Measurements from ENCODE around the gene CHRNE.

CHRNE gene

DNA sequence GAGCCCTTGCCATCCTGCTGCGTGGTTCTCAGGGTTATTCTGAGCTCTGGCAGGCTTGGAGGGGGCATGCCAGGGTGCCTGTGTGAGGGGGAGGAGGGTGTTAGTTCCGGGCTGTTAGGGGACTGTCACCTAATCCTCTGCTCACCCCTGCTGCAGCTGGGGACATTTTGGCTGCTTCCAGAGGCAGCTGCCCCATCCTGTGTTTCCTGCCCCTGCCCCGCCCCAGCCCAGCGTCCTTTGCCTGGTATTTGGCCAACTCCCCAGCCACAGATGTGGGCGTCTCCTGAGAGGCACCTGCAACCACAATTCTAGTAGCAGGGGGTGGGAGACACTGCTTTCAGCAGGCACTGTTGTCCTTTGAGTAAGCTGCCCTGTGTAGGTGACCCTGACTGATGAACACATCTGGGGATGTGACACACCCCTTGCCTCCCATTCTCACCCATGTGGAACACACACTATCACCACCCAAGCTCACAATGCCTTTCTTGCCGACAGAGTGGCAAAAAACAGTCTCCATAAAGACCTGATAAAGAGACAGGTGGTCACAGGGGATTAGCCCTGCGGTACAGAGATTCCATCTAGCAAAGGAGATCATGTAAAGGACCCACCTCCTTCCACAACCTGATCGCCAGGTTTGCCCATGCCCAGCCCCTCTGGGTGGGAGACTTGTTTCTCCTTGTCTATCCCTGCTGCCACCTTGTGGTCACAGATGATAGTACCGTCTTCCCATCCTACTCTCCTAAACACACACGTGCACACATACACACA, at the start of gene CHRNE:
TSS of gene CHRNE (minus strand) at position 48 of the 768 bp plus-strand sequence. CDS start at position 13, 35 bp downstream.
- DNase-seq, result peak; percentile 74

DNA sequence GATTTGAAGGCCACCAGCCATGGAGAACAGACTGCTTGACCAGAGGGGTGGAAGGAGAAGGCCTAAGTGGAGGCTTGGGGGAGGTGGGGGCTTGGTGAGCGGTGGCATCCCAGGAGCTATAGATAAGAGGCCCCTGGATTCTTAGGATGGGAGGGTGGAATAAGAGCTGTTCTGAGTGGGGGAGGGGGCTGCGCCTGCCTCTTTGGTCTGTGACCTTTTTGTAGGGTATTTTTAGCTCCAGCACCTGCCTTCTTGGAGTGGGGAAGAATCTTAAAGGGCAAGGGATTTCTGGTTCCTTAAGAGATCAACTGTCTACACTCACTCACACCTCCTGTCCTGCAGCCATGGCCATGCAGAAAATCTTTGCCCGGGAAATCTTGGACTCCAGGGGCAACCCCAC, 48.6 kb upstream of the CHRNE start:
- no peak for DNase-seq

DNA sequence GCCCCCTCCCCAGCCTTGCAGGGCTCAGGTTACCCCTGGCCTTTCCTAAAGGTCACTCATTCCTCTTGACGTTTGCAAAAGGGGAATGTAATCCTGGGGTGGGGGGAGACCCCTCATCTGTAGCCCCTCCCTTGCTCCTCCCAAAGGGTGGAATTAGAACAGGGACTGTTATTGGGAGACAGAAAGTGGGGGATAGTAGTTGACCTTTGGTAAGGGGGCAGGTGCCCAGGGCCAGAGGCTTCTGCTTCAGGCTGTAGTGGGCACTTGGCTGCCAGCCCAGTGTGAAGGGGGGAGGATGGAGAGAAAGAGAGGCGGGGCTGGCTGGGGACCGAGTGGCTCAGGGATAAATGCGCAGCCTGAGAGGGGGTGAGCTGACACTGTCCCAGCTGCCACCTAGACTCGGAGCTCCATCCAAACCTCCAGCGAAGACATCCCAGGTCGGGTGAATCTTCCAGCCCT, 47.9 kb upstream of the CHRNE start, which contains the start of gene ENO3:
TSS of gene ENO3 (plus strand) at position 374 of the 459 bp plus-strand sequence. CDS start 711 bp downstream, outside the sequence.
- no peak for DNase-seq

DNA sequence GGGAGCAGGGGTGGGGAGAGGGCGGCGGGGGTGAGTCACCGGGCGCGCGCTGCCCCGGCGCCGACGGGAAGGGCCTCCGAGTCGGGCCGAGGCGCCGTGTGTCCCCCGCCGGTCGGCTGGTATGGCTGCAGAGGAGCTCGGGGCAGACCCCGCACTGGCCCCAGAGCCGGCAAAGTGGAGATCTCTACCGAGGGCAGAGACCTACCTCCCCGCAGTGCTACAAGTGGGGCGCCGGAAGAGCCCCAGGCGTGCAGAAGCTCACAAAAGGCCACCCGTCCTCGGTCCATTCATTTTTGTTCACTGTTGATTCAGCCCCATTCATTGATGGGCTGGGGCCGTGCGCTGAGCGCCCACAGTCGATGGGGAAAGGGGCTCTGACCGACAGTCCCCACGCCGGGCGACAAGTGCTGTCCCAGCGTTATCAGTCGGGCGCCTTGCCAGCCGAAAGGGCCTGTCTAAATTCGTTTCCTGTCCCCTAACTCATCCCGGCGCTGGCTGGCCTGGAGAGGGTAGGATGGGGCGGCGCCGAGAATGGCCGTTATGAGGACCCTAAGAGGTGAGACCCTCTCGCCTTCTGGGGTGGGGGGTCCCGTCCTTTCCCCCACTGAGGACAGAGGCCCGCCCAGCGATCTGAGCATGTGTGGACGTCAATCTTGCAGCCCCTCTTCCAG, 47.3 kb upstream of the CHRNE start:
- no peak for DNase-seq

DNA sequence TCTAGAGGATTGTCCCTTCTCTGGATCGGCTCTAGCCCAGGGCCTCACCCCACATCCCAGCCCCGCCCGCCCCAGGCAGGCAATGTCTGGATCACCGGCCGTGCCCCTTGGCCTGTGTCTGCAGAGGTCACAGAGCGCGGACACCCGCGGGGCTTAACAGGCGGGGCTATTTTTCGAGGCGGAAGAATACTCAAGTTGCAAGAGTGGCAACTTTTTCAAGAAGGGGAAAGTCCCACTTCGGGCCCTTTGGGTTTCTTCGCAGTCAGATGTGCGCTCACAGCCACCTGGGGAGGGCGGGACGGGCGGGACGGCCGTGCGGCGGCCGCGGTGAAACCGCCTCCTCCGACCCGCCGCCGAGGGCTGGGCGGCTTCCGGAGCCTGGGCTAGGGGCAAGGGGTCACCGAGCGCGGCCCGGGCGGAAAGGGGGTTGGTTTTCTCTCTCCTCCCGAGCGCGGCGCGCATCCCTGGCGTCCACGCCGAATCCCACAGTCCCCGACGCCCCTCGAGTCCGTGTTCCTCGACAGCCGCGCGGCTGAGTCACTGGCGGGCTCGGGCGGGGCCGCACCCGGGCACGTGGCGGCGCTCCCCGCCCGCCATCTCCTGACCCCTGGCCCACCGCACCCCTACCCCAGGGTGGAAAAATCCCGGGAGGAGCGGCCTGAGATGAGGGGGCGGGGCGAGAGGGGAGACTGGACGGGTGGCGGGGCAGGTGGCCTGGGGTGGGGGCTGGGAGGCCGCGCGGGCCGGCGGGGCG, 46.6 kb upstream of the CHRNE start:
- DNase-seq, result peak; percentile 71

DNA sequence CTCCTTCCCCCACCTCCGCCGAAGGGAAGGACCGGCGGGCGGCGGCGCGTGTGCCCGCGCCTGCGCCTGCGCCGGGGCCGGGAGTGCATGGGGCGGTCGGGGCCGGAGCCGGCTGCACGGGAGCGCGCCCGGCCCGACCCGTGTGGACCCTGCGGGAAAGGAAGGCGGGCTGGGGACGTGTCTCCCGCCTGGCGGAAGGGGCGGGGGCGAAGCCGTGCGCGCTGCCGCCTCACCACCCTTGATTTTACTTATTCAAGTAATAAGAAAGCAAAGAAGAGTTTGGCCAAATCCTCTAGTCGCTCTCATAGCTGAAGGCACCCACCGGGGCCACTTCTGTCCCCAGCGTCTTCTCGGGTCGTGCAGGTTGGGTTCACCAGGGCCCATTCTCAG, 46.0 kb upstream of the CHRNE start:
- DNase-seq, result peak; percentile 68

DNA sequence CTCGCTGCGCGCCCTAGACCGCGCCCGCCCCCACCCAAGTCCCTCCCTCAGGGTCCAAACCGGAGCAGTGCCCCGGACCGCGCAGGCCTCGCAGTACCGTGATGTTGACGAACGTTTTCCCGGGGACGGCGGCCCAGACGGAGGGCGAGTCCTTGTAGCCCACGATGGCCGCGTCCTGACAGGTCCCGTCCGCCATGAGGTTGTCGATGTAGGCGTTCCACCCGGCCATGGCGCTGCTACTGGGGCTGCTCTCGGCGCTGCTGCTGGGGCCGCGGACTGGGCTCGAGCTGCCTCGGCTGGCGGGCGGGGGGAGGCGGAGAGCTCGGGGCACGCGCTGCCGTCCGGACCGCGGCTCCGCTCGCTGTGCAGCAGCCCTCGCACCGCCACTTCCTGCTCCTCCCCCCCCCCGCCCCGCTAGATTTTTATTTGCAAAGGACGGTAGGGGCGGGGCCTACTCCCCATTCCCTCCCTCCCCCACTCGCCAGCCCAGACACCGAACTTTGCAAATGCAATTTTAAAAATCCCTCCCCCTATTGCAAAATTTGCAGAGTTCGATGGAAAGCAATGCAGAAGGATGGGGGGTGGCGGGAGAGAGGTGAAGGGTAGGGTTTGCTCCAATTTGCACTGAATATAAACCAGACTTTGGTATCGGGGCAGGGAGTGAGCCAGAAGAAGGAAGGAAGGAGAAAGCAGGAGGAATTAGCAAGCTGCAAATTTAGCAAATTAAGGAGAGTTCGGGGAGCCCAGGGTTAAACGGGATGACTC, 45.5 kb upstream of the CHRNE start, which contains the start of gene PFN1:
TSS of gene PFN1 (minus strand) at position 365 of the 765 bp plus-strand sequence. CDS start at position 229, 136 bp downstream.
- DNase-seq, result peak; percentile 92

DNA sequence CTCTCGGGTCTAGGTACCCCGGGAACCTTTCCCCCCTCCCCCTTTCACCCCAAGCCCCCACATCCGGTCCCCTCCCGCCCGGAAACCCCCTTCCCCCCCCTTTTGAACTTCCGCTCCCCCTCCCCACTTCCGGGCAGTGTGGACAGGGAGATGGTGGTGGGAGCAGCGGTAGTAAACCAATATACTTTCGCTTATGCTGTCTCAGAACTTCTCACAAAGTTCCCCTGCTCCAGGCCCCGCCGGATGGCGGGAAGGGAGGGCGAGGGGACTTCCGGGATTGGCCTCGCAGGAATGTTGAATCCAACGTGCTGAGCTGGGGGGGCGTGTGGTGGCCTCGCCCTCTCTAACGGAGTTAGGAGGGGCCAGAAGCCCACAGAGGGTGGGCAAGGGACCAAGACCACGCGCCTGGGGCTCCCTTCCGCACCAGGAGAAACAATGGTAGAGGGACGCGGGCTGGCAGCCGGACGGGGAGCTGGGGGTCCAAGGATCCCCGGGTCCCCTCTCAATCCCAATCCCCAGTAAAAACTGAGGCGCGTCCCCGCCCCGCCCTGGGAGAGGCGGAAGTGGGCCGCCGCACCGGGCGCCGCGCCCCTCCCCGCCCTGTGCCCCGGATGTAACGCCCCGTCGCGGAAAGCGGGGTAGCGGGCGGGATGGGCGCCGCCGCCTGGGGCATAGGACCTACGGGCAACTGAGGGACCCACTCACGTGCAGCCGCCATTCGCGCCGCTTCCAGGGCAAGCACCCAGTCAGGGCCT, 44.7 kb upstream of the CHRNE start:
- peak; percentile 69 for DNase-seq

DNA sequence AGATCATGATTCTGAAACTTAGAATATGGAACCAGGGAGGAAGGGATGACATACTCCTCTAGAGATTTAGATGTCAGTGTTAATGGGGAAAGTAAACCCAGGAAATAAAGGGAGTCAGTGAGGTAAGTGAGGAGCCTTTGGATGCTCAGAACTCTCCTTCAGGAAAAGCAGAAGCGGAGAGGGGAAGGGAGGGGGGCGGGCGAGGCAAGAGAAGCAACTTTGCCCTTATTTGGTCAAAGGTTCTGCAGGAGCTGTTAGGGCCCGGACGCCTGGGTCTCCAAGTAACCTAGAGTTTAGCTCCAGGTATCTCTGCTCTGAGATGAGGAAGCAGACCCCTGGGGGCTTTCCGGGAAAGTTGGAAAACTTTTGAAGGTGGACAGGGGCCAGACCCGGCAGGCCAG, 44.1 kb upstream of the CHRNE start:
- DNase-seq, result no peak

DNA sequence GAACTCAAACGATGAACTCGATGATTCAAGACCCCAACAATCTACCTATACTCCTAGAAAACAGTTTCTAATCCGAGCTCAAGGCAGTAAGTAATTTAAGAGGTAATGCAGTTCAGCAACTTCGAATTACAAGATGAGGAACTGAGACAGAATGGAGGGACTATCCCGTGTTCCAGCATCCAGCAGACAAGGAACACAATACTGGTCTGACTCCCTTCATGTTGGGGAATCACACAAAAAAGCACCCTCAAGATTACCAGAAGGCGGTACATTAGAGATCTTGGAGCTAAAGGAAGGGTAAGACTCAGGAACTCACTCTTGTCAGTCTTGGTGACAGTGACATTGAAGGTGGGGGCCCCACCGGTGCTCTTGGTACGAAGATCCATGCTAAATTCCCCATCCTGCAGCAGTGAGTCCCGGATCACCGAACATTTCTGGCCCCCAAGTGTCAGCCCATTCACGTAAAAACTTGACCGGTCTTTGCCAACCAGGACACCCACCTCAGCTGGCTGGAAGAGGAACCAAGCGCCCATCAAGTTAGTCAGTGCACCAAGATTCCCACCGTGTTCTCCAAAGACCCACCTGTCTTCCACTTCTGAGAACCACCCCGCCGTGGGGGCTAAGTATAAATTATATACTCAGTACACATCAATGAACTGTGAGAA, 43.5 kb upstream of the CHRNE start:
- no peak for DNase-seq

DNA sequence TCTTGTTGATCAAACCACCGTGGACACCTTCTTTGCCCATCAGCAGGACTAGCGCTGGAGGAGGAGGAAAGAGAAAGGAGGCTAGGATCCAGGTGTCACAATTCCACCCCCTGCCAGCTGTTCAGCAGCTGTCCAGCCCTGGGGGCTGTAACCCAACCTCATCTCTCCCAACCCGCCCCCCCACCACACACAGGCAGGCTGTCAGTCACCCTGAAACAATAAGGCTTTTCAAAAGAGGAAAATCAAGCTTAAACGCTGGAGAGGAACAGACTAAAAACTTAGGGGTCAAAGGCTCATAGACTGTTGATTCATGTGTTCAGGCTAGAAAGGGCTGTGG, 43.0 kb upstream of the CHRNE start:
- no peak for DNase-seq

DNA sequence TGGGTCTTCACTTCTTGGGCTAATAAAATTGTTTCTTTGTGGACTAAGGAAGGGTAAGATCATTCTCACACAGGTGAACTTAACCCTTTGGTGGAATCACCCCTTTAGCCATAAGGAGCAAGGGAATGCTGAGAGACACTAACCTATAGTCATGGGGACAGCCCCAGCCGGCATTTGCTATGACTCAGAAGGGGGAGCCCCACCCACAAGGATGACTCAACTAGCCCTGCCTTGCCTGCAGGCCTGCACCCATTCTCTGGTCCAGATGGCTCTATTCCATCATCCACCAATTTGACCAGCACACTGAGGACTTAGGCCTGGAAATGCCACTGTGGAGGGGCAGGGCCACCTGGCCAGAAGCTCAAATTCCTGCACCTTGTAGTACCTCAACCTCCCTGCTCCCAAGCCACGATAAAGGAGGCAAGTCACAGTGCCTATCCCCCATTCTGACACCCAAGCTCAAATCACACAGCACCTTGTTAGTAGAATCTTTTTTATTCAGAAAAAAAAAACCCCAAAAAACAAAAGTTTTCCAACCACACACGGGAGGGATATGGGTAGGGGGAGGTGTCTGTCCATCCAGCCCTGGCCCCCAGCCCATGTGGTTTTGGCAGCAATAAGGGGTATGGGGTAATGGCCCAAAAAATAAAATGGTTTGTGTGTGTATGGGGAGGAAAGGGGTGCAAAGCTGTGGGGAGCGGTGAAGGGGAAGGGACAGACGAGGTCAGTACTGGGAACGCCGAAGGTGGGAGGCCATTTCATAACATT, 42.5 kb upstream of the CHRNE start:
- peak; percentile 75 for DNase-seq

DNA sequence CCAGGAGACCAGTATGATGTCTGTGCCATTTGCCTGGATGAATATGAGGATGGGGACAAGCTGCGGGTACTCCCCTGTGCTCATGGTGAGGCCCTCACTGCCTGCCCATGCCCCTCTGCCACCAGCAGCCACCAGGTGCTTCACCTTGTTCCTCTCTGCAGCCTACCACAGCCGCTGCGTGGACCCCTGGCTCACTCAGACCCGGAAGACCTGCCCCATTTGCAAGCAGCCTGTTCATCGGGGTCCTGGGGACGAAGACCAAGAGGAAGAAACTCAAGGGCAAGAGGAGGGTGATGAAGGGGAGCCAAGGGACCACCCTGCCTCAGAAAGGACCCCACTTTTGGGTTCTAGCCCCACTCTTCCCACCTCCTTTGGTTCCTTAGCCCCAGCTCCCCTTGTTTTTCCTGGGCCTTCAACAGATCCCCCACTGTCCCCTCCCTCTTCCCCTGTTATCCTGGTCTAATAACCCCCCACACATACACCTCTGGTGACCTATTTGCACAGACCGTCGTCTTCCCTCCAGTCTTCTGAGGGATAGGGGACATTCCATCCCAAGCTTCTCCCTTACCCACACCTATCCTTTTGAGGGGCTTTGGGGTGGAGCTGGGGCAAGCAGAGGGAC, 41.8 kb upstream of the CHRNE start:
- no peak for DNase-seq

DNA sequence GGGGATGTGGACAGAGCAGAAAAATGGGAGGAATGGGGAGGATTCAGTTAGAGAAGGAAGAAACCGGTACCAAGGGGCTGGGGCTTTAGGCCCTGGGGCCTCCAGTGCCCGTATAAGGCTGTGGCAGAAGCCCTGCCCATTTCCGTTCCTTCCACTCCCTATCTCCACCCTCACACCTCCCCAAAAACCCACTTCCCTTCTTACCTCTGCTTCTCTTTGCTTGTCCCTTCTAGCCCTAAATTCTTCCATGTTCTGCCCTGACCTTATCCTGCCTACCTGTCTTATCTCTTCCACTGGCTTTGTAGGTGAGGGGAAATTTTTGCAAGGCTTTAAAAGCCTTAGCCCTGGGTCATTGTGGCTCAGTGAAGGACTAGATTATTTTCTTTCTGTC, 41.3 kb upstream of the CHRNE start:
- DNase-seq, result peak; percentile 64

DNA sequence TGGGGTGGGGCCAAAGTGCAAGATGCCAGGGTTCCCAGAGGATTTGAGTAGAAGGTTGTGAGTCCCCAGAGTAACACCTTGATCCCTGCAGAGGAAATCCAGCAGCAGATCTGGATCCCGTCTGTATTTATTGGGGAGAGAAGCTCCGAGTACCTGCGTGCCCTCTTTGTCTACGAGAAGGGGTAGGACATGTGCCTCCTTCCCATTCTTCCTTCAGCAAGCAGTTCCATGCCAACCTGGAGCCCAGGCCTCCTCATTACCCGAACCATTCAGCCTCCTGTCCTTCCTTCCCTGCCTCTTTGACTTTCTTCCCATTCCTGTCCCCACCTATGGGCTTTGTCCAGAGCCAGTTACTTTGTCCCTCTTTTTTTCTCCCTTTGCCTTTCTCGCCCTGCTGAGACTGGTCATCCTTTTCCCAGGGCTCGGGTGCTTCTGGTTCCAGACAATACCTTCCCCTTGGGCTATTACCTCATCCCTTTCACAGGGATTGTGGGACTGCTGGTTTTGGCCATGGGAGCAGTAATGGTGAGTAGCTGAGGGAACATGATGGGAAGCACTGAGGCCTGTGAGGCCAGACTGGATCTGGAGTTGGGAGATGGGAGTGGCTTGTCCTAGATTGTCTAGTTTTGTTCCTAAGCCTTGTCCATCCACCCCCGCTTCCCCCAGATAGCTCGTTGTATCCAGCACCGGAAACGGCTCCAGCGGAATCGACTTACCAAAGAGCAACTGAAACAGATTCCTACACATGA, 40.0 kb upstream of the CHRNE start:
- DNase-seq, result no peak

DNA sequence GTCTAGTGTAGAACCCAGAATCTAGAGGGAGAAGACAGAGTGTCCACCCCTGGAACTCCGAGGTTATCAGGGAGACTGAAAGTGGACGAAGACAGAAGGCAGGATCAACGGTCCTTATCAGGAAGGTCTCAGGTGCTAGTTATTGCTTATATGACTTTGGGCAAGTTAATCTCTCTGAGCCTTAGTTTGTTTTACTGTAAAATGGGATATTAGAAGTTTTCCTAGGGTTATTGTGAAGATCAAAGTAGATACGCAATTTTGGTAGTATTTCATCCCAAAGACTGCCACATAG, 38.4 kb upstream of the CHRNE start:
- no peak for DNase-seq

DNA sequence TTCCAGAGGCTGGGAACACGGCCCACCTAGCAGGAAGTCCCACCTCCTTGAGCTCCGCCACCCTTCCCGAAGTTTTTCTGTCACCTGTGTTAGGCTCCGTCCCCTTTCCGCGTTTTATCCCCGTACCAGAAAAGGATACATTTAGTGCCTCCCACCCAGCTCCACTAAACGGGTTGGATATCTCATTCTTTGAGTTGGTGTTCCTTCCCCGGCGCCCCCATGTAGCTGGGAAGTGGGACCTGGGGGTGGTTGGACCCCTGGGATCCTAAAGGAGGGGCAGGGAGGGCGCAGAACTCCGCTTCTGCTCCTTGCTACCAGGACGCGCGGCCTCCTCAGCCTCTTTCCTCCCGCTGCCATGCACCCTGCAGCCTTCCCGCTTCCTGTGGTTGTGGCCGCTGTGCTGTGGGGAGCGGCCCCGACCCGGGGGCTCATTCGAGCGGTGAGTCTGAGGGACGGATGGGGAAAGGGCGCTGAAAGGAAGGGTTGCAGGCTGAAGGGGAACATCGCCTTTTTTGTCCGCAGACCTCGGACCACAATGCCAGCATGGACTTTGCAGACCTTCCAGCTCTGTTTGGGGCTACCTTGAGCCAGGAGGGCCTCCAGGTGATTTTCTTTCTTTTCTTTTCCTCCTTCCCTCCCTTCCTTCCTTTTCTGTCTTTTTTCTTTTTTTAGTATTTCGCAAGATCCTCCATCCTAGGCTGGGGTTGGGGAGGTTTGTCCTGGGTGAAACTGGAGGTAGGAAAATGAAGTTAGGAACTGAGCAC, 37.8 kb upstream of the CHRNE start:
- DNase-seq, result peak; percentile 51

DNA sequence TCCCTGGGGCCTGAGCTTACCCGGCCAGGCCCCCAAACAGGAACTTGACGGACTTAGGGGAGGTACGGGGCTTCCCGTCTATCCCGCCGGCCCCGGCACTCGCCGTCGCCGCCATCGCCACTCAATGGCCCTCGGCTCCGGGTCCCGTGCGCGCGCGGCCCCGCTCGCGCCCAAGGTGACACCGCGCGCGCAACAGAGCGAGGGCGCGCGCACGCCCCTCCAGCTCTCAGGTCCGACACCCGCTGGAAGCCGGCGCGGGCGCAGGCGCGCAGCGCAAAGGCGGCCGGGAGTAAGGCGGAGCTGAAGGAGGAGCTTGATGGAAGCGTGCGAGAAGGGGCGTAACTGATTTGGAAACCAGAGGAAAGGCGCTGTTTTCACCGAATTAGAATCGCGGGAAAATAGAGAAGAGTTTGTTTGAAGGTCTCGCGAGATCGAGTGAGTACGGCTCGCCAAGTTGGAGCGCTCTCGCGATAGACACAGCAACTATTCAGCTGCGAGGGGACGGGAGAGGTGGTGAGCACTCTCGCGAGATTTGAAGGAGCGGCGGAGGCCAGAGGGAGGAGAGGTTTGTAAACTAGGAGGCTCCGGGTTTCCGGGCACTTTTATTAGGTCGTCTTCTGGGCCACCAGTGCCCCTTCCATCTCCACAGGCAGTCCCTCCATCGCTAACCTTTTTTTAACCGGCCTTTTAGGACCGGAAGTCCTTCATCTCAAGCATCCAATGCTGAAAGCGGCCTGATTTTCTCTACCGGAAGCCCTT, 37.1 kb upstream of the CHRNE start, which contains the start of the genes RNF167 and SLC25A11:
TSS of gene RNF167 (plus strand) at position 473 of the 759 bp plus-strand sequence. CDS start 642 bp downstream, outside the sequence.
TSS of gene SLC25A11 (minus strand) at position 251 of the 759 bp plus-strand sequence. CDS start at position 115, 136 bp downstream.
- DNase-seq, result peak; percentile 94
